ENCODE data around the gene FGF8.

Gene FGF8

GRCh38 chr10:101778151-101778780 is 2.4 kb upstream of the FGF8 start:
- H3K4me3 ChIP-seq (replicated peaks; ENCODE audit: insufficient read depth, low read length): no peak overlapping the region
- no peak overlapping the region for H3K27ac ChIP-seq (replicated peaks)
- DNase-seq (ENCODE audit: low read depth in 1 of 2, low spot score in 1 of 2): no peak
- TF ChIP-seq SPI1 (IDR thresholded peaks at IDR 0.05; ENCODE audit: borderline replicate concordance, low read depth) (no peak), POLR2AphosphoS5 (IDR thresholded peaks at IDR 0.05; ENCODE audit: low read depth) (no peak), CTCF (IDR thresholded peaks at IDR 0.05; ENCODE audit: insufficient read depth, low read length) (no peak), GABPA (IDR thresholded peaks at IDR 0.05; ENCODE audit: low read depth) (no peak)
- TF ChIP-seq, protein P1, sequence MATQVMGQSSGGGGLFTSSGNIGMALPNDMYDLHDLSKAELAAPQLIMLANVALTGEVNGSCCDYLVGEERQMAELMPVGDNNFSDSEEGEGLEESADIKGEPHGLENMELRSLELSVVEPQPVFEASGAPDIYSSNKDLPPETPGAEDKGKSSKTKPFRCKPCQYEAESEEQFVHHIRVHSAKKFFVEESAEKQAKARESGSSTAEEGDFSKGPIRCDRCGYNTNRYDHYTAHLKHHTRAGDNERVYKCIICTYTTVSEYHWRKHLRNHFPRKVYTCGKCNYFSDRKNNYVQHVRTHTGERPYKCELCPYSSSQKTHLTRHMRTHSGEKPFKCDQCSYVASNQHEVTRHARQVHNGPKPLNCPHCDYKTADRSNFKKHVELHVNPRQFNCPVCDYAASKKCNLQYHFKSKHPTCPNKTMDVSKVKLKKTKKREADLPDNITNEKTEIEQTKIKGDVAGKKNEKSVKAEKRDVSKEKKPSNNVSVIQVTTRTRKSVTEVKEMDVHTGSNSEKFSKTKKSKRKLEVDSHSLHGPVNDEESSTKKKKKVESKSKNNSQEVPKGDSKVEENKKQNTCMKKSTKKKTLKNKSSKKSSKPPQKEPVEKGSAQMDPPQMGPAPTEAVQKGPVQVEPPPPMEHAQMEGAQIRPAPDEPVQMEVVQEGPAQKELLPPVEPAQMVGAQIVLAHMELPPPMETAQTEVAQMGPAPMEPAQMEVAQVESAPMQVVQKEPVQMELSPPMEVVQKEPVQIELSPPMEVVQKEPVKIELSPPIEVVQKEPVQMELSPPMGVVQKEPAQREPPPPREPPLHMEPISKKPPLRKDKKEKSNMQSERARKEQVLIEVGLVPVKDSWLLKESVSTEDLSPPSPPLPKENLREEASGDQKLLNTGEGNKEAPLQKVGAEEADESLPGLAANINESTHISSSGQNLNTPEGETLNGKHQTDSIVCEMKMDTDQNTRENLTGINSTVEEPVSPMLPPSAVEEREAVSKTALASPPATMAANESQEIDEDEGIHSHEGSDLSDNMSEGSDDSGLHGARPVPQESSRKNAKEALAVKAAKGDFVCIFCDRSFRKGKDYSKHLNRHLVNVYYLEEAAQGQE (IDR thresholded peaks at IDR 0.05; ENCODE audit: insufficient replicate concordance, low read depth): no peak
- H3K27me3 ChIP-seq (ENCODE audit: insufficient read depth, poor library complexity, severe bottlenecking): peaks cover 29% of the 10 kb centered on the region

- Histone ChIP-seq H3K27ac (replicated peaks) (no peak overlapping the region), H3K27me3 (ENCODE audit: insufficient read depth, poor library complexity, severe bottlenecking) (peaks cover 35% of the 10 kb centered on the region), H3K4me3 (replicated peaks; ENCODE audit: insufficient read depth, low read length) (no peak overlapping the region)
- DNase-seq (ENCODE audit: low read depth in 1 of 2, low spot score in 1 of 2): no peak
- TF ChIP-seq POLR2AphosphoS5 (IDR thresholded peaks at IDR 0.05; ENCODE audit: low read depth): no peak
- TF ChIP-seq CTCF (IDR thresholded peaks at IDR 0.05; ENCODE audit: insufficient read depth, low read length): no peak
- no peak for TF ChIP-seq SPI1 (IDR thresholded peaks at IDR 0.05; ENCODE audit: borderline replicate concordance, low read depth)
These were observed 1.8 kb upstream of the FGF8 start for GRCh38 chr10:101777619-101778145.

DNA sequence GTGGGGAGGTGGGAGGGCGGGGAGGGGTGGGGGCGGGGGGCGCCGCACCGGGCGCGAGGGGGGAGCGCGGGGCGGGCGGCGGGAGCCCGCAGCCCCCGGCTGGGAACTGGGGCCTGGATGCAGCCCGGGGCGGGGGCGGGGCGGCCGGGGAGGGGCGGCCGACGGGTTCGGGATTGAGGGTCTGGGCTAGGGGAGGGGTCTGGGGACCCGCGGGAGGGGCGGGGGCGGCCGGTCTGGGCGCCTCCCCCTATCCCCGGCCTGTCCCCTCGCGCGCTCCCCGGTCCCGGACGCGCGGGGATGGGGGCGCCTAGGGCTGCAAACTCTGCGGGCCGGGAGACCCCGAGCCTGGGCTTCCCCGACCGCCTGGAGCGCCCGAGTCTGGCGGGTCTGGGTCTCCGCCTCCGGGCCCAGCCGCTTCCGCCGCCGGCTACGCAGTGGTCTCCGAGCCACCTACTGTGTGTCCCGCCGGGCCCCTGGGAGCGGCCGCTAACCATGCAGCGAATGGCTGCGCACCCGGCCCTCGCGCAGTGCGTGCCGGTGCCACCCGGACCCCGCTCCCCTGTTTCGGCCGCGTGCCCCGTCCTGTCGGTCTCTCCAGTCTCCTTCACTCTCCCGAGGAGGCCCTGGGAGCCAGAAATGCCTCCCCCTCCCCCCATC is 375 bp upstream of the FGF8 start:
- Histone ChIP-seq H3K27ac (replicated peaks) (no peak overlapping the region), H3K4me3 (replicated peaks; ENCODE audit: insufficient read depth, low read length) (no peak overlapping the region), H3K27me3 (ENCODE audit: insufficient read depth, poor library complexity, severe bottlenecking) (peaks cover 43% of the 10 kb centered on the region)
- DNase-seq (ENCODE audit: low read depth in 1 of 2, low spot score in 1 of 2): no peak
- TF ChIP-seq CTCF (IDR thresholded peaks at IDR 0.05; ENCODE audit: insufficient read depth, low read length) (no peak), POLR2AphosphoS5 (IDR thresholded peaks at IDR 0.05; ENCODE audit: low read depth) (no peak), GABPA (IDR thresholded peaks at IDR 0.05; ENCODE audit: low read depth) (no peak), SPI1 (IDR thresholded peaks at IDR 0.05; ENCODE audit: borderline replicate concordance, low read depth) (no peak)
- TF ChIP-seq, protein P1 (IDR thresholded peaks at IDR 0.05; ENCODE audit: insufficient replicate concordance, low read depth): no peak

Measured in HL-60 (cell line).